Activated CD4-positive, CD25-positive, alpha-beta regulatory T cell treated with anti-CD3 and anti-CD28 coated beads, Interleukin-2, amount 50 U/mL, for 24 hours (primary cell): ENCODE data around the gene GCH1.
"Not testable (repeated sequence)": the region's sequence is repeated elsewhere in the genome, so short reads cannot be mapped to it uniquely, and the experiment has no call there.

Source experiments
- ATAC-seq, 2 donors: fragments of 150-1000 bp; cut with Tn5 transposase; one replicate each; pipeline ENCODE4 v1.10.0; 2021; ENCODE audit warnings: mild to moderate bottlenecking in 1 of 2, moderate library complexity in 1 of 2

The GCH1 gene

DNA sequence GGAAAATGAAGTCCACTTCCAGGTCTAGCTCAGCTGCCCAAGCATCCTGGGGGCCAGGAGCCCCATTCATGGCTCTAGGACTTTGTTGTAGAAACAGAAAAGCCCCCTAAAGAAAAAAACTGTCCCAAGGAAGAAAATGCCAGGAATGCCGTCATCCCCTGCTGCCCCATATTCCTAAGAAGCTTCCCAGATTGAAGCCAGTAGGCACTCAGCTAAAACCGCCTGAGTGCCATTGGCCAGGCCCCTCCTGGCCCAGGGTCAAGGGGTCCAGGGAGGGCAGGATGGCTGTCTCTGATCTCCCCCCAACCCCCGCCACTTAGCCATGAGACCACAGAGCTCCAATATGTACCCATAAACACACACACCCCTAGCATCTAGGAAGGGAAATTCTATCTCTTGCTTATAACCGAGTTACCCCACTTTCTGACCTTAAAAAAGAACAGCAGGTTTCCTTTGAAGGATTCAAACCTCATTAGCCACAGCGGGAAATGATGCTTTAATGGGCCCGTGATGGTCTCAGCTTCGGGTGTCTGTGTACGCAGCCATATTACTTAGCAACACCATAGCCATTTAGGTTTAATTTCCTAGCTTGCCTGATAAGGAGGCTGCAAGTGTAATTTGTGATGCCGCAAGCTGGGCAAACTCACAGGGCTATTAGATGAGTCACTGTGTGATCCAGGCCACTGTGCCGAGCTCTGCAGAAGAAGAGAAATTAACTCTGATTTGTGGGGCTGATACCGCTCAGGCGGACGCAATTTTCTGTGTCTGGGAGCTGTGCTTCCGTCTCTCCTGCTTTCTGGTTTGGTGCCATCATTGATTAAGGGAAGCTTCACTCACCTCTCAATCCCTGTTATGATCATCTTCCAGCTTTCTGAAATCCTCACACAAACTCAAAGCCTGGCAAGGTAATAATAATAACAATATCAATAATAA, 84.2 kb downstream of the GCH1 start:
- no peak for ATAC-seq

DNA sequence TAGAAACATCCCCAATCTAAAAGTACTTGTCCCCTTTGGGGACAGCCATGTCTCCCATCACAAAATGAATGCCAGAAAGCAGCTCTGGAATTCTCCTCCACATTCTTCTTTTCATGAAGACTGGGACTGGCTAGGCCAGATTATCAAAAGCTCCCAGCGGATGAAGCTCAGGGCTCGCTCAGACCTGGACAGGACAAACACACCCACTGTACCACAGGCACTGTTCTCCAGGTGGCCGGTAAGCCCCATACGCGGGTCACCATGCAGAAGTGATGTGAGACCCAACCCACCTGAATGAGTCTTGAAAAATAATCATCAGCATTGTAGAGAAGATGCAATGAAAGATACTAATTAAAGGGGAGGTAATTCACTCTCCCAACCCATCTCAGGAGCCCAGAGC, 85.1 kb downstream of the GCH1 start:
- no peak for ATAC-seq

DNA sequence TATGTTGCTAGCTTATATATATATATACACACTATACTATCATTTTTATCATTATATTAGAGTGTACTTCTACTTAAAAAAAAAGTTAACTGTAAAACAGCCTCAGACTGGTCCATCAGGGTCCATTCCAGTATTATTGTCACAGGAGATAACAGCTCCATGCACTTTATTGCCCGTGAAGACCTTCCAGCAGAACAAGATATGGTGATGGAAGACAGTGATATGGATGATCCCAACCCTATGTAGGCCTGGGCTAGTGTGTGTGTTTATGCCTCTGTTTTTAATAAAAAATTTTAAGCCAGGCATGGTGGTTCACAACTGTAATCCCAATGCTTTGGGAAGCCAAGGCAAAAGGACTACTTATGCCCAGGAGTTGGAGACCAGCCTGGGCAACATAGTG, 86.2 kb downstream of the GCH1 start:
- ATAC-seq = no peak

DNA sequence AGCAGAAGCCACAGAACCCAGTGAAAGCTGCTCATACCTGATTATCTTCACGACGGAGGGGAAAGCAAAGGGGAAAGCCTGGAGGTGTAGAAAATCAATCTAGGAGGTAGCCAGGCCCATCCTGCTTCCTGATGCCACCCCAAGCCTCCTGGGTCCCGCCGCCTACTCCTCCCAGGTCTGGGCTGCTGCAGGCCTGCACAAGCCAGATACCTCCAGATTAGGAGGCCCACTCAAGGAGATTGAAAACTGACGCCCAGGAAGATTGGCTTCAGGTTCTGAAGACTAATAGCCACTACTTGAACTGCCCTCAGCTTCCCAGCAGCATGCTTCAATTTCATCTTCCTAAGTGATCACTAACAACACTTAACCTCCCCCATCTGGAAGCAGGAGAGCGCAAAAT, 87.1 kb downstream of the GCH1 start:
- no peak for ATAC-seq

DNA sequence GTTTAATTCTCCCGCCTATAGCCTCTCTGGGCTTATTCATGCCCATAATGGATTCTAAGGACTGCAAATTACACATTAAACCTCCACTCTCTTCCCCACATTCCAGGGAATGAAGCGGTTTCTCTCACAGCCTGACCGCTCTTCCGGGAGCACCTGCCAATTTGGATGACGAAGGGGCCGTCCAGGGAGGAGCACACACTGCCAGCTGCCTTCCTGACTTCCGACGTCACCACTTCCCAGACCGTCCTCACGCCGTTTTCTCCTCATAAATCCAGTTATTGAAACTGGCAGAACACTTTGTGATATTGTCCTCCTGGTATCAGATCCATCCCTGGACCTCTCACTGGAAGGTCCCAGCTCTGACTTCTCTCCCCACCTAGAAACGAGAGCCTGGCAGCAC, 87.6 kb downstream of the GCH1 start:
- no peak for ATAC-seq

DNA sequence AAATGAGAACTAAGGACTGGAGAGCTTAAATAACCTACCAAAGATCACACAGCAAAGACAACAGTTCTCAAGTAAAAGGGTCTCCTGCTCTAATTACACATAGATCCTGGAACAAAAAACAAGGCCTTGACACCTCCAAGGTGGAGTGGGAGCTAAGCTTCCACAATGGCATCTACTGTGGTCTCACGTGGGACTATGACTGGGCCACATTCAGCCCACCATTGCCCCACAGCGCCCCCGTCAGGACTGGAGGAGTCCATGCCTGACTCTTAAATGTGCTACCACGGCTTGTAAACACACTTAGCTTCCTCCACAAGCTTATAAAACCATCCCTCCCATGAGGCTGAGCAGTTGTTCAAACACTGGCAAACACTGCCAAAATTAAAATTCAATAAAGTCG, 88.5 kb downstream of the GCH1 start:
- no peak for ATAC-seq

DNA sequence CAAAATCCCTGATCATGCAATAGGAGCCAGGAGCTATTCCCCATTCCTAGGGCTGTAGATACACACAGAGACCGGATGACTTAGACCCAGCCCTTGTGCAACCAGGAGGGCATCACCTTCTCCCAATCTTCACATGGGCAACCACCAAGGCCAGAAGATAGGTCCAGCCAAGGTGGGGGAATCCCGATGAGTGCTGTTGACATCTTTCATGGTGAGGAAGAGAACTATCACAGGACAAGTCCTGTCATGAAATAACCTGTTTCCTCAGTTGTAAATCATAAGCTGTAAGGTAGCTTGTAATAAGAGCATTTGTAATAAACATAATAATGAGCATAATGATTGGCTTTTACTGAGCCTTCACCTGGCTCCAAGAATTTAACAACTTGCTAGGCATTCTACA, 89.5 kb downstream of the GCH1 start:
- ATAC-seq = no peak

DNA sequence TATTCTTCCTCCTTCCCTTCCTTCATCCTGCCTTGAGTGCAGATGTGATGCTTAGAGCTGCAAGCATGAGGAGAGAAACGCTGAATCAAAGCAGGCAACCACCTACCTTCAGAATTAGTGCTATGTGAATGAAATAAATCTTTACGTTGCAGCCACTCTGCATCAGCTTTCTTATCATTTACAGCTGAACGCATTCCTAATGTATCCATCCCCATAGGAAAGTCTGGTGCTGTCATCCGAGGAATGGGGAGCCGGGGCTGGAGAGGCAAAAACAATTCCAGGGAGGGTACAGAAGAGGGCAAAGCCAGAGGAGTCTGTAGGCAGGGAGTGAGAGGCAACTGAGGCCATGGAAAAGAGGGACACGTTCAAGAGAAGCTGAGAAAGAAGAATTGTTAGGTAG, 90.0 kb downstream of the GCH1 start:
- no peak for ATAC-seq

DNA sequence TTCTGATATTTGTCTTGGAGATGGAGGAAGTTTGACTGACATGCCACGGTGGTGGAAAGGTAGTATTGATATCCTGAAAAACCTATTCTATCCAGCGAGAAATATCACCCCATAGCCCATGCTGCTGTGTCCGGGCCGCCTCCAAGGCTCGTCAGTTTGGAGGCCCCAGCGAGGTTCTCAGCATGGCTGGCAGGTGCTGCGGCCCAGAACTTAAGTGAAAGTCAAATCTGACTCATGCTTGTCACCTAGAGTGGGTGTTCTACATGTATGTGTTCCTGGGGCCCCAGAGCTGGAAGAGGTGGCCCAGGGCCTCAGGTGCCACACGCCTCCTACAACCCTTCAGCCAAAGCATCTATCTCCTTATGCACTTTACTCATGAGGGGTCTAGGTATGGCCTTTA, 92.9 kb downstream of the GCH1 start:
- ATAC-seq = peak in 1 of 2 donors; percentile 37

DNA sequence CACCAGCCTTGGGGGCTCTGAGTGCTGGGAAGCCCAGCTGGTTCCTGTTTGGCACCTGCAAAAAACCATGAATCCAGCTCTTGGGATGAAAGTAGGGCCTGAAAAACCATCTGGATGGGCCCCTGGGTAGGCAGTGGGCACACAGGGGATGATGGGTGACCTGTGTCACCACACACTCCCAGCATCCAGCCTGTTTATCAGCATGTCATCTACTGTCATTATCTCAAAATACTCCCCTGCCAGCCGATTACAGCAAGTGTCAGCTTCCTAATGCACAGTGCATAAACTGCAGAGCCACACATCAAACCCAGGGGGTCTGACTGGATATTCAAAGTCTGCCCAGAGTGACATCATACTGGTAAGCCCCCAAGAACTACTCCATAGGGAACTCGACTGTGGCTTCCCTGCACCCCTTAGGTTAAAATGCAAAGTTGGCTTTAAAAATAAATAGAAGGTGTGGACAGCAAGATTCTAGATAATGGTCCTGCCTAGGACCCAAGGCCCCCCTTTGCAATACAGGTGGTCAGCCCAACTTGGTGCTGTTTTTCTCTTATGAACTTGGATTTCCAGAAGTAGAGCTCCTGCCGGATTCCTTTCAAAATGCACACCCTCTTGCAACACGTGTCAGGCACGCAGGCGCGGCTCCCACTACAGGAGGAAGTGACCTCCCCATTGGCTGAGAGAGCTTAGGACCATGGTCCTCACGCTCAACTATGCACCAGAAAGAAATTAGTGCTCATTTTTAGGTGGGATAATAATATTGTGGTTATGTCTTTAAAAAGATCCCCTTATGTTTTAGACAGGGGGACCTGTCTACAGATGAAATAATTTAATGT, 94.1 kb downstream of the GCH1 start:
- ATAC-seq = no peak

DNA sequence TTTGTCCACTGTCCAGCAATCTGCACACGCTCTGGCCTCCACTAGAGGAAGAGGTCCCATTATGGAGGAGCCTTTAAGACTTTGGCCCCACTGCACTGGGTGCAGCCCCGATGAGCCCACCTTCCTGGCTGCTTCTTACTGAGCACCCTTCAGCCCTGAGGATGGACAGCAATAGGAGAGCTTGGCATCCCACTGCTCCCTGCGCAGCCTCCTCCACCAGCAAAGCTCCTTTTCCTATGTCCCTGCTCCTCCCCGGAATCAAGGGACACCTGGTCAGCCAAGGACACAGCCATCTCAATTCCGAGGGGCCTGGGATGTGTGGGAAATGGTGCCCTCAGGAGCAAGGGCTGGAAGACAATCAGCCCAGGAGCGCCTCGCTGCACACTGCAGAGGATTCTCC, 94.7 kb downstream of the GCH1 start:
- no peak for ATAC-seq

DNA sequence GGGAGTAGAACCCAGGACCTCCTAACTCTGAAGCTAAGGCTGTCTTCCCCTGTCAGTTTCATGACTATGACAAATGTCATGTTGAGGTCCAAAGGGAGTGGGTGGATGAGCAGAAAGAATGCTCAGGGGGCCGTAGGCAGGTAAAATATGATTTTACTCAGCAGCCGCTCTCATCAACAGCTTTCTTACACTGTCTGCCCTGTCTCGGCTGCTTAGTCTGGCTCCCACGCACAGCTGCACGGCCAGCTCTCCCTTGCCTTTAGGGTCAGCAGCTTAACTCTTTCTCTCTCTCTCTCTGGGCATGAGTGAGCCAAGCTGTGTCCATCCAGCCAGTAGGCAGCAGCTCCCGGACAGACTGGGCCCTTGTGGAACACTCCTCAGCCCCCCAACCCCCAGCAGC, 95.2 kb downstream of the GCH1 start:
- no peak for ATAC-seq

DNA sequence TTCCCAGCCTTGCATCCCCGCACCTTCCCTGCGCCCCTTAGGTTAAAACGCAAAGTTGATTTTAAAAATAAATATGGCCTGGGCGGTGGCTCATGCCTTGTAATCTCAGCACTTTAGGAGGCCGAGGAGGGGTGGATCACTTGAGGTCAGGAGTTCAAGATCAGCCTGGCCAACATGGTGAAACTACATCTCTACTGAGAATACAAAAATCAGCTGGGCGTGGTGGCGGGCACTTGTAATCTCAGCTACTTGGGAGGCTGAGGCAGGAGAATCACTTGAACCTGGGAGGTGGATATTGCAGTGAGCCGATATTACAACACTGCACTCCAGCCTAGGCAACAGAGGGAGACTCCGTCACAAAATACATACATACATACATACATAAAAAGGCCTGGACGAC, 96.0 kb downstream of the GCH1 start:
- ATAC-seq = no peak

DNA sequence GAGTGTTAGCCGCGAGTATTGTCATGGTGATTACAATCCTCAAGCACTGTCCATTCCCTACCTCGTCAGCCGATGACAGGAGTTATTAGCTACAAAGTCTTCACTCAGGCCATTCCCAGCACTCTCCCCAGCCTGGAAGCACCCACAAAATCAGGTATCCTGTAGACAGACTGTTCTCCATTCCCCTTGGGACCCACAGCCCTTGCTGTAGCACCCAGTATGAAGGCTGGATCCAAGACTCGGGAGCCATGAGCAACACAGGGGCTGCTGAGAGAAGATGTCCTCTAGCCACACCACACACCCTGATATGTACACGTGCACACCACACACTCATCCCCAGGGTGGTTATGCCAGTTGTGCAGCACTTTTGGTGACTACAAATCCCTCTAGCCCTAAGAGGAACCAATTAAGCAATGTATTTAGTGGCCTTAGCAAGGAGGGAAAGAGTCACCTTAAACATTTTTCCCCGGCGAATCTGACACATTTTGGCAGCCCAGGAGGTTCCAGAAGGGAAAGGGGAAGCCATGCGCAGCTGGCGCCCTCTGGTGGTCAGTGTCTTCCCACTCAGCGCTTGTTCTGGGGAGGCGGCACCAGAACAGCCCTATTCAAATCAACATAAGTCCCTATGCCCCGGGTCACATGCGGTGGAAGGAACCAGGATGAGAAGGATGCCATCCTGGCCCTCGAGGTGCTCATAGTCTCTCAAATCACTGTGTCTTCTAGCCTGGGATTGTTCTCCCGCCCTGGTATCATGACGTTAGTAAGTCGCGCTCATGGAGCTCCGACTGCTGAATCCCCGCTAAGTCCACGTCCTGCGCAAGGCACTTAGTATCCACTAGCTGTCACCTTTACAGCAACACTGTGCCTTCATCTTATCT, 96.9 kb downstream of the GCH1 start:
- ATAC-seq = peak; percentile 65 to 77

DNA sequence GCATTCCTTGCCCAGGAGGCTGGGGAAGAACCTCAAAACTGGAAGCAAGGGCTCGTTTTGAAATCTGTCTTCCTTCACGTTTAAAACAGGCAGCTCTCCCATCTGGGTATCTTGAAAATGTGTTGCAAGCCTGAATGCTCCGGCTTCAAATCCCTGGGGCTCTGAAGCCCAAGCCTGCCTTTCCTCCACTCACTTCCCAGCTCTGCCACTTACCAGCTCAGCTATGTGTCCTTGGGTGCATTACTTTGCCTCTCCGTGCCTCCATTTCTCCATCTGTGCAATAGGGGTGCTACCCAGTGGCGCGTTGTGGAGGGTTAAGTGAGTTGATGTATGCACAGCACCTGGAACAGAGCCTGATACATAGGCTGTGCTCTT, 97.6 kb downstream of the GCH1 start:
- ATAC-seq = no peak

DNA sequence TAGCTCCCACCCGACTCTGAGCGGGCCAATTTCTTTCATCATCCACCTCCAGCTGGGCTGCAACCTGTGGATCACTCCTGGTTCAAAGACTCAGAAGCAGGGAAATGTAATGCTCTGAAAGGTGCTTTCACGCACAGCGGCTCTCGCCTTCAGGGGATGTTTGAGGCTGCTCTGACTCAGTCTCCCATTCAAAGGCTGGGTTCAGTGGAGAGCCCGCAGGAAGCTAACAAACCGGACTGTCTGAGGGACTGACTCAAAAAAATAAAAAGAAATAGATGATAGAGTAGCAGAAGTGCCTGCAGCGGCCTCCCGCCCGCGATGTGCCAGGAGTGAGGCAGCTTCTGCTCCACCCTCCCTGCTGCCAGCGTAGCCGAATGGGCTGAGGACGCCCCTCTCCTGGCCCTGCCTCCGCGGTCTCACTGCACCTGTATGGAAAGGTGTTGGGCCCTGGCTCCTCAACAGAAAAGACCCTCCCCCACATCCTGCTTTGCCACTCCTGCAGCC, 98.0 kb downstream of the GCH1 start:
- ATAC-seq = no peak

DNA sequence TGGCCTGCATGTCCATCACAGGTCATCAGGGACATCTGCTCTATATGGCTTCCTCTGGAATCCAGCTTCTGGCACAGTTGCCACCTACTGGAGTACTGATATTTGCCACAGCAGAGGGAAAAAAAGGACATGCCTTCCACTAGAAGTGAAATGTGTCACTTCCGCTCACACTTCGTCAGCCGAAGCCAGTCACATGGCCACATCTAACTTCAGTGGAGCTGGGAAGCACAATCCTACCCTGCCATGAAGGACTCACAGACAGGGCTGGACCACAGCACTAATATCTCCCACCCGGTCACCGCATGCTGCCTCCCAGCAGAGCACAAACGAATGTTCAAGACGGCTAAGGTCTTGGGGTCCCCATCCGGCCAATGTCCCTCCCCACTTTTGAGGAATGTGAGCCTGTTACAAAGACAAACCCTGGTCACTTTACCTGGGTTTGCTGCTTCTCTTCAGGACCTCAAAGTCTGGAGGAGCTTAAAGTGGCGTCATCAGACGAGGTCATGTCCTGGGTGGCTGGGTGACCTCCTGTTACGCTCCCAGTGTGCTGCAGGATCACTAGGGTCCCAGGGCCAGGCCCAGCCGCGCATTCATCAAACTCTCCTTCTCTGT, 98.6 kb downstream of the GCH1 start:
- ATAC-seq = no peak

DNA sequence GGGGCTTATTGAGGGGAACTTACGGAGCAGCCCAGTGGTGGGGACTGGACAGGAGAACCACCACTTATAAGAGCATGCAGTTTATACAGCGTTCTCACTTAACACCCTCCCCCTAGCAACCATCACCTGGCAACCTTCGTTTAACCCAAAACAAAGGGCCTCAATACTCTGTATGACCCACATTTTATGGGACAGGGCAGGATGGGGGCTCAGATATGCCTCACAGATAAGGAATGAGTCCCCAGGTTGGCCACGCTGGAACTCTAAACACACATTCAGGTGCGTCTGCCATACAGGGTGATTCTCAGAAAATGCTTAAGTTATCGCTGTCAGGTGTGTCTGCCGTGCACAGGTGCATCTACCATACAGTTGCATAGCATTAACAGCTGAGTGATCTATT, 99.2 kb downstream of the GCH1 start:
- ATAC-seq = no peak

DNA sequence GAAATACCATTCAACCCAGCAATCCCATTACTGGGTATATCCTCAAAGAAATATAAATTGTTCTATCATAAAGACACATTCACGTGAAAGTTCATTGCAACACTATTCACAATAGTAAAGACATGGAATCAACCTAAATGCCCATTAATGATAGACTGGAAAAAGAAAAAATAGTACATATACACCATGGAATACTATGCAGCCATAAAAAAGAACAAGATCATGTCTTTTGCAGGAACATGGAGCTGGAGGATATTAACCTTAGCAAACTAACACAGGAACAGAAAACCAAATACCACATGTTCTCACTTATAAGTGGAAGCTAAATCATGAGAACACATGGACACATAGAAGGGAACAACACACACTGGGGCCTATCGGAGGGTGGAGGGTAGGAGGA, 101.1 kb downstream of the GCH1 start:
- ATAC-seq = not testable (repeated sequence)

DNA sequence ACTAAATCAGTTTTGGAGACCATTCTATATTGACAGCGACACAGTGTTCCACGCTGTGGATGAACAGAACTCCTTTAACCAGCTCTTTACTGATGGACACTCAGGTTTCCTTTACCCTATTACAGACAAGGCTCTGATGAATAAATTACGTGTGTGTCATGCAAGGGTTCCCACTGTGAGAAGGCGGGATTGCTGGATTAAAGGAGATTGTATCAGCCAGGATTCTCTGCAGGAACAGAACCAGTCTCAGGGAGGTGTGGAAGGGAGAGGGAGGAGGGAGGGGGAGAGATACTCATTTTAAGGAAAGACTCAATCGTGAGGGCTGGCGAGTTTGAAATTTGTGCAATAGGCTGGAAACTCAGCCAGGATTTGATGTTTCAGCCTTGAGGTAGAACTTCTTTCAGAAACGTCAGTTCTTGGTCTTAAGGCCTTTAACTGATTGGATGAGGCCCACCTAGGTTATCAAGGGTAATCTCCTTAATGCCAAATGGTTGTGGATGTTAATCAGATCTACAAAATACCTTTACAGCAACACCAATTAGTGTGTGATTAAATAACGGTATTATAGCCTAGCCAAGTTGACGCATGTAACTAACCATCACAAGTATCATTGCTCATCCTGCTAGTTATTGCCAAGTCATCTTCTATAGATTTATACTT, 104.0 kb downstream of the GCH1 start:
- no peak for ATAC-seq

DNA sequence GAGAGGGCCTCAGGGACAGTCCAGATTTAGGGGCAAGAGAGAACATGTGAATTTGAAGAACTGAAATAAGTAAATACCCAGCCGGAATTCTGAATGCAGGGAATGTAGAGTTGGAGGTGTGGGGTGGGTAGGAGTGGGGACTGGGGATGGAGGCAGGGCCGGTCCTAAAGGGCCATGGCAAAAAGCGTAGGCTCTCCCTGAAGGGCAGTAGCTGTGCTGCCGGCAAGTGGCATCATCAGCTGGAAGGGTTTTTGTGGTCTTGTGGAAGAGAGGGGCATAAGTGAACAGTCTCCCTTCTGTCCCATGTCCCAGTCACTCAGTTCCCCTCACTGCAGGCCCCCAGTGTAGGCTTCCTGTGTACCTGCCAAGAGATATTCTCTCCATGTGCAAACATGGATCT, 104.6 kb downstream of the GCH1 start:
- no peak for ATAC-seq

DNA sequence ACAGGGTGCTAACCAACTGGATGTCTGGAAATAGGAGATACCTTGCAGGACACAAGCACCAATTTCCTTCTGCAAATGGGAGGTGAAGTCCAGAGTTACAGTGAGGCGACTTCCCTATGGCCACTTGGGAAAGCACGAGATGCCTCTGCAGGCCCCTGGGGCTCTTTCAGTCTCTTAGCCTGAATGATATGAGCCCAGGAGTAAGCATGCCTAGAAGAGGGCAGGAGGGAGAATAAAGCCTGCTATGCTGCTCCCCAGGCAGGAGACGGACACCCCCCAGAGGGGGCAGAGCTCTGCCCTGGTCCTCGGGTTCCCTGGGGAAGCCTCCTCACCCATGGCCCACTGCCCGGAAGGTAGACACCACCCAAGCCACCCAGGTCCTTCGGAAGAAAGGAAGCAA, 105.1 kb downstream of the GCH1 start:
- no peak for ATAC-seq
